IMR-90 (cell line): Measurements from ENCODE around the gene PRXL2B. TPM values are rescaled to one million over a fixed set of nuclear protein-coding genes. Genes with fewer than 3 reads are reported as not detected.

ENCODE experiments used
- ATAC-seq: fragments of 200-7000 bp; cut with Tn5 transposase; 2 replicates; pipeline ENCODE4 v1.9.1; 2020; ENCODE audit warnings: low read depth, mild to moderate bottlenecking, moderate library complexity
- BruUV-seq: library from RNA; stranded (reverse); fragments of 400-500 nt; replicated peaks from 2 replicates; lab custom pipeline; 2021; lab: Mats Ljungman, UMichigan
- CTCF ChIA-PET: fragments of 300-600 bp; formaldehyde crosslinking; extraction: SDS; loops from one replicate; lab custom pipeline; 2021; ENCODE audit warnings: antibody characterized with exemption; lab: Yijun Ruan, JAX
- POLR2A ChIA-PET: fragments of 300-600 bp; sonication (Branson Sonifier 250); formaldehyde crosslinking; loops from one replicate; lab custom pipeline; 2022; ENCODE audit warnings: antibody characterized with exemption; ENCODE audit not compliant: unreplicated experiment; lab: Charles Lee
- DNase-seq: peaks from one replicate; pipeline ENCODE4 v3.0.0; 2013
- H2AFZ ChIP-seq: replicated peaks from 2 replicates; pipeline ENCODE3; 2013; ENCODE audit warnings: low read length, mild to moderate bottlenecking; ENCODE audit not compliant: poor library complexity
- H2AK5ac ChIP-seq: 2 replicates; pipeline ENCODE4 v1.6.1; 2013; ENCODE audit warnings: low read depth, low read length, inconsistent platforms
- H2AK9ac ChIP-seq: replicated peaks from 2 replicates; pipeline ENCODE3; 2013; ENCODE audit warnings: mild to moderate bottlenecking, low read depth, low read length, moderate library complexity; ENCODE audit not compliant: poor library complexity
- H2BK120ac ChIP-seq: 2 replicates; pipeline ENCODE4 v1.6.1; 2013; ENCODE audit warnings: low read depth, low read length, inconsistent platforms
- H2BK15ac ChIP-seq: 3 replicates; pipeline ENCODE4 v1.6.1; 2013; ENCODE audit warnings: low read depth, low read length, inconsistent platforms
- H2BK20ac ChIP-seq: 2 replicates; pipeline ENCODE4 v1.6.1; 2013; ENCODE audit warnings: low read depth, mild to moderate bottlenecking, inconsistent platforms, low read length, moderate library complexity
- H2BK5ac ChIP-seq: 2 replicates; pipeline ENCODE4 v1.6.1; 2013; ENCODE audit warnings: mild to moderate bottlenecking, low read depth, low read length, inconsistent platforms; ENCODE audit not compliant: poor library complexity, severe bottlenecking
- H3K14ac ChIP-seq: replicated peaks from 2 replicates; pipeline ENCODE4 v1.6.1; 2013; ENCODE audit warnings: low read depth, low read length, inconsistent platforms
- H3K18ac ChIP-seq: 2 replicates; pipeline ENCODE4 v1.6.1; 2013; ENCODE audit warnings: low read depth, low read length, control low read depth
- H3K23ac ChIP-seq: 2 replicates; pipeline ENCODE4 v1.6.1; 2013; ENCODE audit warnings: low read depth, low read length, inconsistent platforms
- H3K27ac ChIP-seq: 2 replicates; pipeline ENCODE4 v1.5.1; 2013; ENCODE audit warnings: mild to moderate bottlenecking, control low read depth, low read length; ENCODE audit not compliant: insufficient read depth
- H3K27me3 ChIP-seq: 2 replicates; pipeline ENCODE4 v1.6.1; 2013; ENCODE audit warnings: low read length; ENCODE audit not compliant: control insufficient read depth, insufficient read depth
- H3K36me3 ChIP-seq: 2 replicates; pipeline ENCODE4 v1.6.1; 2013; ENCODE audit warnings: low read length, mixed read lengths; ENCODE audit not compliant: control insufficient read depth, insufficient read depth
- H3K4ac ChIP-seq: 2 replicates; pipeline ENCODE4 v1.6.1; 2013; ENCODE audit warnings: low read depth, low read length, inconsistent platforms
- H3K4me1 ChIP-seq: 2 replicates; pipeline ENCODE4 v1.6.1; 2013; ENCODE audit warnings: low read length, mixed read lengths; ENCODE audit not compliant: control insufficient read depth, insufficient read depth
- H3K4me2 ChIP-seq: 2 replicates; pipeline ENCODE4 v1.6.1; 2013; ENCODE audit warnings: low read depth, mild to moderate bottlenecking, control low read depth, low read length, moderate library complexity
- H3K4me3 ChIP-seq: 2 replicates; pipeline ENCODE4 v1.5.1; 2013; ENCODE audit warnings: low read depth, mild to moderate bottlenecking, control low read depth, low read length, moderate library complexity; ENCODE audit not compliant: insufficient read depth
- H3K56ac ChIP-seq: 2 replicates; pipeline ENCODE4 v1.6.1; 2013; ENCODE audit warnings: low read length, inconsistent platforms; ENCODE audit not compliant: insufficient read depth; ENCODE audit errors: extremely low read depth
- H3K79me1 ChIP-seq, 2 experiments: 2 replicates each; pipeline ENCODE4 v1.6.1; 2013; ENCODE audit warnings: low read length in 2 of 2, inconsistent platforms in 1 of 2, low read depth in 1 of 2
- H3K9ac ChIP-seq: 2 replicates; pipeline ENCODE4 v1.6.1; 2013; ENCODE audit warnings: low read depth, low read length, control low read depth
- H3K9me1 ChIP-seq: 2 replicates; pipeline ENCODE4 v1.6.1; 2013; ENCODE audit warnings: low read length, inconsistent platforms; ENCODE audit not compliant: insufficient read depth
- H3K9me3 ChIP-seq: 2 replicates; pipeline ENCODE4 v1.6.1; 2013; ENCODE audit warnings: low read length; ENCODE audit not compliant: control insufficient read depth, insufficient read depth
- H4K20me1 ChIP-seq: 2 replicates; pipeline ENCODE4 v1.6.1; 2013; ENCODE audit warnings: low read length, inconsistent platforms; ENCODE audit not compliant: insufficient read depth
- H4K5ac ChIP-seq: 2 replicates; pipeline ENCODE4 v1.6.1; 2013; ENCODE audit warnings: mild to moderate bottlenecking, low read depth, low read length, control low read depth
- H4K8ac ChIP-seq, 2 experiments: 2 replicates each; pipeline ENCODE4 v1.6.1; 2013; ENCODE audit warnings: low read depth in 2 of 2, low read length in 2 of 2, control low read depth in 1 of 2, inconsistent platforms in 1 of 2
- H4K91ac ChIP-seq: 2 replicates; pipeline ENCODE4 v1.6.1; 2013; ENCODE audit warnings: low read depth, low read length, inconsistent platforms; ENCODE audit not compliant: insufficient read depth
- BHLHE40 ChIP-seq: fragments of 150-350 bp; IDR thresholded peaks from 2 replicates; pipeline ENCODE4 v1.6.1; 2016; ENCODE audit warnings: mild to moderate bottlenecking, low read depth, low read length
- CEBPB ChIP-seq: IDR thresholded peaks from 2 replicates; pipeline ENCODE4 v1.6.1; 2012; ENCODE audit warnings: low read depth, low read length, improper control_type of control experiment
- CHD1 ChIP-seq: IDR thresholded peaks from 2 replicates; pipeline ENCODE4 v1.6.1; 2012; ENCODE audit warnings: low read depth, low read length, improper control_type of control experiment
- FOS ChIP-seq: fragments of 150-350 bp; IDR thresholded peaks from 2 replicates; pipeline ENCODE4 v1.6.1; 2016; ENCODE audit warnings: low read depth, low read length
- MAZ ChIP-seq: IDR thresholded peaks from 2 replicates; pipeline ENCODE4 v1.6.1; 2012; ENCODE audit warnings: low read depth, mild to moderate bottlenecking, low read length, improper control_type of control experiment, moderate library complexity, borderline replicate concordance
- MXI1 ChIP-seq: IDR thresholded peaks from 2 replicates; pipeline ENCODE4 v1.6.1; 2012; ENCODE audit warnings: low read depth, mild to moderate bottlenecking, low read length, moderate library complexity, borderline replicate concordance
- NFE2L2 ChIP-seq: fragments of 150-350 bp; IDR thresholded peaks from 2 replicates; pipeline ENCODE4 v1.6.1; 2016; ENCODE audit warnings: low read depth, mild to moderate bottlenecking, low read length
- POLR2A ChIP-seq: IDR thresholded peaks from 2 replicates; pipeline ENCODE4 v1.6.1; 2012; ENCODE audit warnings: mild to moderate bottlenecking, low read depth, low read length
- RAD21 ChIP-seq: IDR thresholded peaks from 2 replicates; pipeline ENCODE4 v1.6.1; 2012; ENCODE audit warnings: low read length, improper control_type of control experiment
- RCOR1 ChIP-seq: IDR thresholded peaks from 2 replicates; pipeline ENCODE4 v1.6.1; 2012; ENCODE audit warnings: mild to moderate bottlenecking, low read length, improper control_type of control experiment; ENCODE audit not compliant: insufficient replicate concordance
- RFX5 ChIP-seq: IDR thresholded peaks from 2 replicates; pipeline ENCODE4 v1.8.0; 2012; ENCODE audit warnings: low read depth, mild to moderate bottlenecking, low read length, moderate library complexity
- SMC3 ChIP-seq: fragments of 150-350 bp; IDR thresholded peaks from 2 replicates; pipeline ENCODE4 v1.6.1; 2016; ENCODE audit warnings: low read depth, mild to moderate bottlenecking, antibody characterized with exemption, low read length, moderate library complexity
- WGBS, 2 experiments: methylation state at CpG; one replicate each; pipeline versions ENCODE4 v1.1.5 to v1.1.7; 2013; ENCODE audit warnings: missing lambda C conversion rate in 2 of 2; ENCODE audit not compliant: insufficient read length in 1 of 2; ENCODE audit errors: extremely low coverage in 2 of 2; 5-methylcytosine and 5-hydroxymethylcytosine counted together
- dilution Hi-C: fragments of 300-500 bp; cut with HindIII; formaldehyde crosslinking; loops from one replicate; pipeline ENCODE4 v1.14.3; 2018; ENCODE audit warnings: low sequenced_read_pairs; ENCODE audit not compliant: unreplicated experiment
- in situ Hi-C: fragments of 300-500 bp; cut with MboI; formaldehyde crosslinking; loops from 3 replicates; pipeline ENCODE4 v1.14.3; 2019; ENCODE audit warnings: low sequenced_read_pairs, inconsistent platforms, mixed read lengths
- intact Hi-C: fragments of 100-400 bp; cut with micrococcal nuclease; formaldehyde crosslinking; loops from 2 replicates; pipeline ENCODE4 v1.10.0; 2022
- polyA plus RNA-seq, 3 experiments: library from polyadenylated mRNA; depleted of rRNA; stranded (reverse); fragments of >200 nt; gene quantifications; 2 replicates each; pipeline ENCODE4 v1.2.3, GENCODE V29; 2012; ENCODE audit warnings: low replicate concordance in 1 of 3
- total RNA-seq: library from RNA; depleted of rRNA; stranded (reverse); fragments of >200 nt; gene quantifications from 2 replicates; pipeline ENCODE4 v1.2.3, GENCODE V29; 2012
- TF ChIP-seq, protein P1 (sequence below): fragments of 150-350 bp; IDR thresholded peaks from 2 replicates; pipeline ENCODE4 v1.6.1; 2016; ENCODE audit warnings: low read depth, mild to moderate bottlenecking, low read length, moderate library complexity, borderline replicate concordance
- TF ChIP-seq, protein P2 (sequence below): fragments of 150-350 bp; IDR thresholded peaks from 2 replicates; pipeline ENCODE4 v1.6.1; 2017; ENCODE audit warnings: mild to moderate bottlenecking, antibody characterized with exemption, low read length, low read depth
- TF ChIP-seq, protein P3 (sequence below): conservative IDR thresholded peaks from 2 replicates; pipeline ENCODE4 v1.5.1; 2012; ENCODE audit warnings: mild to moderate bottlenecking, low read depth, low read length, improper control_type of control experiment

PRXL2B gene
- total and polyA plus RNA-seq, 2 of the 4 experiments (the other 2 are of a cell fraction): 10.9 to 22.3 TPM

DNA sequence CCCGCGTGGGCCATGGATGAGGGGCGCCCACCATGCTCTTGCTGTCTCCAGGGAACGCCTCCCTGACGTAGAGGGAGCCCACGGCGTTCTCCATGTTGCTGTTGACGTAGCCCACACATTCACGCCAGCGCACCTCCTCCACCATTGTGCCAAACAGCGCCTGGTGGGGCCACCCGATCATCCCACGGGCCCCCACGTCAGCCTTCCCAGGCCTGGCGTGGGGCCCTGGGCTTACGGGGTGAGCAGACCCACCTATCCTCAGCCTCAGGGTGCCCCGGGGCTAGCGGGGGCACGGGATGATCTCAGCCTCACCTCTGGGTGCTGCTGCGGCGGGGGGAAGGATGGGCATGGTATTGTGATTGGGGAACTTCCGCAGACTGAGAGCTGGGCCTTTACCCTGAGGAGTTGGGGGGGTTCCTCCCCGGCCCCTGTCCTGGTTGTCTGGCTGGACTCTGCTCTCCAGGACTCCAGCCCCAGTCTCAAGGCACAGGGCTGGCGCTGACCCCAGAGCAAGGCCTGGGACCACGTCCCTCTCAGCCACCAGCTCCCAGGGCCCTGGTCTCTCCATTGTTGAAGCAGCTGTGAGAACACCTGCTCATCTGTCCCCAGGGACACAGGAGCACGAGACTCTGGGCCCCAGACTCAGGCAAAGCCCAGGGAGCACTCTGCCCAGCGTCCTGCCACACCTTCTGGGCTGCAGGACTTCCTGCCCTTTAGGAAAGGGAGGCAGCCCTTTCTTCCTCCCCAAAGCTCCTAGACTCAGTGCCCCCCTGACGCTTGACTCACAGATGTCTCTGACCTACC is 10.2 kb downstream of the PRXL2B start:
- Histone ChIP-seq H2BK15ac (no peak overlapping the region), H2AFZ (no peak overlapping the region), H3K4me3 (no peak overlapping the region), H3K4ac (no peak overlapping the region), H2BK5ac (no peak overlapping the region), H3K14ac (no peak overlapping the region), H2AK9ac (no peak overlapping the region), H3K9ac (no peak overlapping the region), H4K5ac (no peak overlapping the region), H3K9me3 (0 out of 2 replicates have a peak, but pooled peaks cover 2% of the 10 kb centered on the region), H3K9me1 (no peaks in the 10 kb centered on the region), H4K8ac (no peak overlapping the region), H2AK5ac (no peak overlapping the region), H3K4me1 (no peaks in the 10 kb centered on the region; the same call in 1 of the 2 replicates), H3K4me2 (no peak overlapping the region), H3K79me1 (no peaks in the 10 kb centered on the region), H2BK120ac (no peak overlapping the region), H3K27ac (no peak overlapping the region), H2BK20ac (no peak overlapping the region), H3K23ac (no peak overlapping the region), H3K56ac (no peak overlapping the region), H4K20me1 (no peaks in the 10 kb centered on the region), H3K27me3 (no peaks in the 10 kb centered on the region; the same call in 1 of the 2 replicates), H3K18ac (no peak overlapping the region), H3K36me3 (no peaks in the 10 kb centered on the region), H4K91ac (no peak overlapping the region)
- BruUV-seq: no TSS peak
- dilution Hi-C loops: no loop called here
- ATAC-seq (no peak), DNase-seq (no peak)
- WGBS, 2 experiments: 82% methylated on average over 5 of the region's 28 CpGs; no CpG with 5 or more reads in 1 of the 2 experiments
- ChIA-PET POLR2A (no interaction called here), CTCF (no interaction called here)
- in situ Hi-C loops: no loop called here
- intact Hi-C loops: no loop called here
- no peak for TF ChIP-seq RFX5
- TF ChIP-seq POLR2A: no peak
- TF ChIP-seq BHLHE40: no peak
- no peak for TF ChIP-seq MXI1
- TF ChIP-seq, protein P1, sequence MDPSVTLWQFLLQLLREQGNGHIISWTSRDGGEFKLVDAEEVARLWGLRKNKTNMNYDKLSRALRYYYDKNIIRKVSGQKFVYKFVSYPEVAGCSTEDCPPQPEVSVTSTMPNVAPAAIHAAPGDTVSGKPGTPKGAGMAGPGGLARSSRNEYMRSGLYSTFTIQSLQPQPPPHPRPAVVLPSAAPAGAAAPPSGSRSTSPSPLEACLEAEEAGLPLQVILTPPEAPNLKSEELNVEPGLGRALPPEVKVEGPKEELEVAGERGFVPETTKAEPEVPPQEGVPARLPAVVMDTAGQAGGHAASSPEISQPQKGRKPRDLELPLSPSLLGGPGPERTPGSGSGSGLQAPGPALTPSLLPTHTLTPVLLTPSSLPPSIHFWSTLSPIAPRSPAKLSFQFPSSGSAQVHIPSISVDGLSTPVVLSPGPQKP: no peak
- TF ChIP-seq CEBPB: no peak
- no peak for TF ChIP-seq CHD1
- no peak for TF ChIP-seq RAD21
- no peak for TF ChIP-seq NFE2L2
- TF ChIP-seq SMC3: no peak
- TF ChIP-seq, protein P2, sequence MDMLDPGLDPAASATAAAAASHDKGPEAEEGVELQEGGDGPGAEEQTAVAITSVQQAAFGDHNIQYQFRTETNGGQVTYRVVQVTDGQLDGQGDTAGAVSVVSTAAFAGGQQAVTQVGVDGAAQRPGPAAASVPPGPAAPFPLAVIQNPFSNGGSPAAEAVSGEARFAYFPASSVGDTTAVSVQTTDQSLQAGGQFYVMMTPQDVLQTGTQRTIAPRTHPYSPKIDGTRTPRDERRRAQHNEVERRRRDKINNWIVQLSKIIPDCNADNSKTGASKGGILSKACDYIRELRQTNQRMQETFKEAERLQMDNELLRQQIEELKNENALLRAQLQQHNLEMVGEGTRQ: no peak
- TF ChIP-seq RCOR1: no peak
- TF ChIP-seq FOS: no peak
- no peak for TF ChIP-seq MAZ
- TF ChIP-seq, protein P3, sequence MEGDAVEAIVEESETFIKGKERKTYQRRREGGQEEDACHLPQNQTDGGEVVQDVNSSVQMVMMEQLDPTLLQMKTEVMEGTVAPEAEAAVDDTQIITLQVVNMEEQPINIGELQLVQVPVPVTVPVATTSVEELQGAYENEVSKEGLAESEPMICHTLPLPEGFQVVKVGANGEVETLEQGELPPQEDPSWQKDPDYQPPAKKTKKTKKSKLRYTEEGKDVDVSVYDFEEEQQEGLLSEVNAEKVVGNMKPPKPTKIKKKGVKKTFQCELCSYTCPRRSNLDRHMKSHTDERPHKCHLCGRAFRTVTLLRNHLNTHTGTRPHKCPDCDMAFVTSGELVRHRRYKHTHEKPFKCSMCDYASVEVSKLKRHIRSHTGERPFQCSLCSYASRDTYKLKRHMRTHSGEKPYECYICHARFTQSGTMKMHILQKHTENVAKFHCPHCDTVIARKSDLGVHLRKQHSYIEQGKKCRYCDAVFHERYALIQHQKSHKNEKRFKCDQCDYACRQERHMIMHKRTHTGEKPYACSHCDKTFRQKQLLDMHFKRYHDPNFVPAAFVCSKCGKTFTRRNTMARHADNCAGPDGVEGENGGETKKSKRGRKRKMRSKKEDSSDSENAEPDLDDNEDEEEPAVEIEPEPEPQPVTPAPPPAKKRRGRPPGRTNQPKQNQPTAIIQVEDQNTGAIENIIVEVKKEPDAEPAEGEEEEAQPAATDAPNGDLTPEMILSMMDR: no peak
